Fibroblast of lung (primary cell): ENCODE data around the gene RABGAP1L.

Experiments
- EZH2 ChIP-seq: IDR thresholded peaks from 2 replicates; pipeline ENCODE4 v1.5.1; 2012; ENCODE audit warnings: low read length, control low read depth, mild to moderate bottlenecking; ENCODE audit errors: missing control alignments
- TF ChIP-seq, protein P1 (sequence below), 2 donors: IDR thresholded peaks in 1 of 2; conservative IDR thresholded peaks in 1 of 2; 1 replicate in 1 of 2; 2 replicates in 1 of 2; pipeline ENCODE4 v1.5.1; 2011 to 2012; ENCODE audit warnings: low read length in 2 of 2, control low read depth in 1 of 2, inconsistent platforms in 1 of 2, low read depth in 1 of 2, mild to moderate bottlenecking in 1 of 2

DNA sequence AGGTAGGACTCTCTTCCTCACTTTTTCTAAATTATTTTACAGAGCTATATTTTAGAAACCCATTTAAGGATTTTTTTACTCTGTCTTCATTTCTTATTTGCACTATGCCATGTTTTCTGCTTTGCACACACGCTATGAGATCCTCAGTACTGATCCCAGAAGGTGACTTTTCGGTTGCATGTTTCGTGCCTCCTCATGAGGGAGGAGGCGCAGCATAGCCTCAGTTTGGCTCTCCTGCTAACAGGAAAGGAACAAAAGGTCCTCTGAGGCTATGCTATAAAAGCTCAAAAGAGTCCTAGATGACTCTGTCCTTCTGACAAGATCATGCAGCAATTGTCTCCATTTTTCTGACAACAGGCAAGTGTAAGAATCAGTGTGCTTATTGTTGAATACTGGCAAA lies 478.2 kb downstream of the RABGAP1L start:
- TF ChIP-seq, protein P1, sequence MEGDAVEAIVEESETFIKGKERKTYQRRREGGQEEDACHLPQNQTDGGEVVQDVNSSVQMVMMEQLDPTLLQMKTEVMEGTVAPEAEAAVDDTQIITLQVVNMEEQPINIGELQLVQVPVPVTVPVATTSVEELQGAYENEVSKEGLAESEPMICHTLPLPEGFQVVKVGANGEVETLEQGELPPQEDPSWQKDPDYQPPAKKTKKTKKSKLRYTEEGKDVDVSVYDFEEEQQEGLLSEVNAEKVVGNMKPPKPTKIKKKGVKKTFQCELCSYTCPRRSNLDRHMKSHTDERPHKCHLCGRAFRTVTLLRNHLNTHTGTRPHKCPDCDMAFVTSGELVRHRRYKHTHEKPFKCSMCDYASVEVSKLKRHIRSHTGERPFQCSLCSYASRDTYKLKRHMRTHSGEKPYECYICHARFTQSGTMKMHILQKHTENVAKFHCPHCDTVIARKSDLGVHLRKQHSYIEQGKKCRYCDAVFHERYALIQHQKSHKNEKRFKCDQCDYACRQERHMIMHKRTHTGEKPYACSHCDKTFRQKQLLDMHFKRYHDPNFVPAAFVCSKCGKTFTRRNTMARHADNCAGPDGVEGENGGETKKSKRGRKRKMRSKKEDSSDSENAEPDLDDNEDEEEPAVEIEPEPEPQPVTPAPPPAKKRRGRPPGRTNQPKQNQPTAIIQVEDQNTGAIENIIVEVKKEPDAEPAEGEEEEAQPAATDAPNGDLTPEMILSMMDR (conservative IDR thresholded peaks at IDR 0.05 in 1 of 2, IDR thresholded peaks at IDR 0.05 in 1 of 2; ENCODE audit: low read depth in 1 of 2, low read length in 2 of 2), result no peak
- no peak for TF ChIP-seq EZH2
